Neural progenitor cell (in vitro differentiated cells): ENCODE results near the gene RIPOR3. TPM values are rescaled to one million over a fixed set of nuclear protein-coding genes. Genes with fewer than 3 reads are reported as not detected.
"Not testable (repeated sequence)": the region's sequence is repeated elsewhere in the genome, so short reads cannot be mapped to it uniquely, and the experiment has no call there.

ENCODE experiments used
- DNase-seq: peaks from one replicate; pipeline ENCODE4 v3.0.0-alpha.2; 2016; ENCODE audit warnings: low spot score
- H2AFZ ChIP-seq: fragments of 200-600 bp; sonication (generic); replicated peaks from 2 replicates; pipeline ENCODE4 v1.6.1; 2016; ENCODE audit warnings: antibody characterized with exemption
- H3F3A ChIP-seq: fragments of 200-600 bp; sonication (generic); 2 replicates; pipeline ENCODE4 v1.6.1; 2016; ENCODE audit warnings: antibody characterized with exemption, low read depth
- H3K27ac ChIP-seq: fragments of 200-600 bp; sonication (generic); 2 replicates; pipeline ENCODE4 v1.5.1; 2016; ENCODE audit warnings: mild to moderate bottlenecking
- H3K27me3 ChIP-seq: fragments of 200-600 bp; sonication (generic); 2 replicates; pipeline ENCODE4 v1.6.1; 2016; ENCODE audit warnings: mild to moderate bottlenecking, moderate library complexity
- H3K36me3 ChIP-seq: fragments of 200-600 bp; sonication (generic); 2 replicates; pipeline ENCODE4 v1.5.1; 2016
- H3K4me1 ChIP-seq: fragments of 200-600 bp; sonication (generic); 2 replicates; pipeline ENCODE4 v1.6.1; 2016; ENCODE audit warnings: mixed run types
- H3K4me2 ChIP-seq: fragments of 200-600 bp; sonication (generic); 2 replicates; pipeline ENCODE4 v1.6.1; 2016
- H3K4me3 ChIP-seq: fragments of 200-600 bp; sonication (generic); 2 replicates; pipeline ENCODE4 v1.5.1; 2016
- H3K79me2 ChIP-seq: fragments of 200-600 bp; sonication (generic); 2 replicates; pipeline ENCODE4 v1.6.1; 2016; ENCODE audit warnings: low read depth
- H3K9ac ChIP-seq: fragments of 200-600 bp; sonication (generic); 2 replicates; pipeline ENCODE4 v1.6.1; 2016
- H3K9me3 ChIP-seq: fragments of 200-600 bp; sonication (generic); 2 replicates; pipeline ENCODE4 v1.5.1; 2016; ENCODE audit warnings: low read depth
- H4K20me1 ChIP-seq: fragments of 200-600 bp; sonication (generic); 2 replicates; pipeline ENCODE4 v1.6.1; 2016; ENCODE audit warnings: low read depth
- H3K27ac Mint-ChIP-seq: 3 replicates; pipeline ENCODE4 v1.8.0; 2021; ENCODE audit warnings: mixed read lengths
- H3K27me3 Mint-ChIP-seq: 2 replicates; pipeline ENCODE4 v1.8.0; 2022; ENCODE audit warnings: low read depth, mild to moderate bottlenecking, inconsistent platforms, moderate library complexity, mixed read lengths; ENCODE audit not compliant: insufficient read depth
- H3K36me3 Mint-ChIP-seq: 3 replicates; pipeline ENCODE4 v1.8.0; 2021; ENCODE audit warnings: mixed read lengths
- H3K4me1 Mint-ChIP-seq: 3 replicates; pipeline ENCODE4 v1.8.0; 2021; ENCODE audit warnings: mixed read lengths
- H3K4me3 Mint-ChIP-seq: 3 replicates; pipeline ENCODE4 v1.8.0; 2021; ENCODE audit warnings: mild to moderate bottlenecking, moderate library complexity, mixed read lengths
- H3K9me3 Mint-ChIP-seq: 3 replicates; pipeline ENCODE4 v1.8.0; 2020; ENCODE audit warnings: mixed read lengths
- CTCF ChIP-seq: fragments of 200-600 bp; sonication (generic); IDR thresholded peaks from 2 replicates; pipeline ENCODE4 v1.5.1; 2017; ENCODE audit warnings: antibody characterized with exemption, mild to moderate bottlenecking
- EZH2 ChIP-seq: fragments of 200-600 bp; sonication (generic); IDR thresholded peaks from 2 replicates; pipeline ENCODE4 v1.6.1; 2017; ENCODE audit warnings: antibody characterized with exemption, mild to moderate bottlenecking, moderate library complexity
- EZH2phosphoT487 ChIP-seq: fragments of 200-600 bp; sonication (generic); IDR thresholded peaks from 2 replicates; pipeline ENCODE4 v1.6.1; 2017; ENCODE audit warnings: antibody characterized with exemption
- total RNA-seq: library from RNA; depleted of rRNA; stranded (reverse); fragments of >200 nt; gene quantifications from 2 replicates; pipeline ENCODE4 v1.2.3, GENCODE V29; 2015; ENCODE audit warnings: low replicate concordance

The RIPOR3 gene
- total RNA-seq, 1 donor from 2014 or later, result 1.2 TPM

- DNase-seq, result peak; percentile 49
- H3K9me3 Mint-ChIP-seq, H4K20me1 ChIP-seq, H3K27me3 ChIP-seq, H3K27me3 Mint-ChIP-seq, H3K27ac ChIP-seq, H3K9me3 ChIP-seq, H3K36me3 ChIP-seq, H3K9ac ChIP-seq, H3K79me2 ChIP-seq, H3K4me3 ChIP-seq, H3K36me3 Mint-ChIP-seq: not testable (repeated sequence)
- Mint-ChIP-seq H3K4me3 (peak overlapping the region; percentile 29), H3K27ac (peak overlapping the region; percentile 95), H3K4me1 (peaks cover 56% of the 10 kb centered on the region)
- peak overlapping the region; percentile 17 for H2AFZ ChIP-seq
- H3K4me1 ChIP-seq, result peaks cover 42% of the 10 kb centered on the region
- peak overlapping the region; percentile 11 for H3K4me2 ChIP-seq
- peaks cover 34% of the 10 kb centered on the region for H3F3A ChIP-seq
Observed at GRCh38 chr20:50638015-50638847, 53.1 kb downstream of the RIPOR3 start.

DNA sequence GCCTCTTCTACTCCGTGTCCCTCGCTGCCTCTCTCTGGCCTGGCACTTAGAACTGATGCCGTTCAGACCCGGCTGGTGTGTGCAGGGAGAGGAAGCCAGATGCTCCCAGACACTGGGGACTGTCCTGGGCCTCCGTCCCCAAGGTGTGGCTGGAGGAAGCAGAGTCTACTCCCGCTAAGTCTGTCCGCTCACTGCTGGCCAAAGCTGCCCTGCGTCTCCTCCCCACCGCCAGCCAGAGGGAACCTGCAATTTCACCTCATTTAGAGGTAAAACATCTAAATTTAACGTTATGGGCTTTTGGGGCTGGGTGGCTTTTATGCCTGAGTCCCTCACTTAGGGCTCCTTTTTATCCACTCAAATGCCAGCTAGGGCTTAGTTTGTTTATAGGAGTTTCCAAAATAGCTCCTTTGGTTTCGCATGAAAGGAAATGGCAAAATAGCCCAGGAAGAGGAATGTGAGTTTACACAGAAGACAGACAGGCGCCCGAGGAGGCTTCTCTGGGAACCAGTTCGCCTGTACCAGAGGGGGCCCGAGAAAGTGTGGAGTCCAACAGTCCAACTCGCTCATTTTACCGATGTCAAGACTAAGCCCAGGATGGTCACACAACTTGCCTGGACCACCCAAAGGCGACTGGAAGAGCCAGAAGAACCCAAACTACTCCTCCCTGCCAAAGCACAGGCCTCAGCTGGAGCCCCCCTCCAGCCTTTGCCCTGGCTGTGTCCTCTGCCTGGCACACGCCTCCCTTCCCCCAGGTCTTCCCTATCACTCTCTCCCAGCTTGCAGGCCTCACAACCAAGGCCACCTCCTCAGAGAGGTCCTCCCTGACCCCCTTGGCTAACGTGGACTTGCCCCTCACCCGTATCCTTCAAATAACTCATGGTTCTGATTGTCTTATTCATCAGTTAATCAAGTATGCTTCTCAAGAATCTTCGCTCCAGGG, 54.5 kb downstream of the RIPOR3 start:
- Histone ChIP-seq H3K27ac (no peak overlapping the region), H3K36me3 (no peaks in the 10 kb centered on the region), H3K79me2 (no peaks in the 10 kb centered on the region), H3K4me1 (peaks cover 32% of the 10 kb centered on the region), H2AFZ (no peak overlapping the region), H4K20me1 (no peaks in the 10 kb centered on the region), H3K4me2 (peak overlapping the region; percentile 14), H3K4me3 (no peak overlapping the region), H3K27me3 (no peaks in the 10 kb centered on the region), H3F3A (peaks cover 21% of the 10 kb centered on the region), H3K9me3 (no peaks in the 10 kb centered on the region), H3K9ac (no peak overlapping the region)
- Mint-ChIP-seq H3K4me1 (peaks cover 49% of the 10 kb centered on the region), H3K9me3 (no peaks in the 10 kb centered on the region), H3K27me3 (peaks cover 7% of the 10 kb centered on the region), H3K4me3 (peak overlapping the region; percentile 57), H3K27ac (peak overlapping the region; percentile 90), H3K36me3 (no peaks in the 10 kb centered on the region)
- no peak for DNase-seq
- TF ChIP-seq EZH2phosphoT487, result no peak
- TF ChIP-seq EZH2, result no peak
- TF ChIP-seq CTCF, result no peak

GRCh38 chr20:50635676-50636600, 55.4 kb downstream of the RIPOR3 start:
- Mint-ChIP-seq H3K4me1 (peaks cover 43% of the 10 kb centered on the region), H3K27me3 (peaks cover 5% of the 10 kb centered on the region), H3K9me3 (no peaks in the 10 kb centered on the region), H3K36me3 (no peaks in the 10 kb centered on the region), H3K4me3 (peak overlapping the region; percentile 67), H3K27ac (peak overlapping the region; percentile 77)
- Histone ChIP-seq H3K4me1 (peaks cover 29% of the 10 kb centered on the region), H3K79me2 (no peaks in the 10 kb centered on the region), H4K20me1 (no peaks in the 10 kb centered on the region), H3K4me2 (peak overlapping the region; percentile 2), H3K27ac (no peak overlapping the region), H3K9me3 (no peaks in the 10 kb centered on the region), H3F3A (peaks cover 20% of the 10 kb centered on the region), H3K36me3 (no peaks in the 10 kb centered on the region), H3K27me3 (no peaks in the 10 kb centered on the region), H2AFZ (no peak overlapping the region), H3K4me3 (no peak overlapping the region), H3K9ac (no peak overlapping the region)
- peak; percentile 89 for TF ChIP-seq CTCF
- no peak for TF ChIP-seq EZH2
- DNase-seq, result peak; percentile 75
